GM12864 (cell line): ENCODE measurements around the gene AGT.

ENCODE experiments used
- DNase-seq: peaks from one replicate; pipeline ENCODE4 v3.0.0-alpha.2; 2011; ENCODE audit warnings: low read depth
- H3K4me3 ChIP-seq: 2 replicates; pipeline ENCODE4 v1.5.1; 2011; ENCODE audit warnings: mild to moderate bottlenecking, low read depth, low read length, control low read depth
- CTCF ChIP-seq: IDR thresholded peaks from 2 replicates; pipeline ENCODE4 v1.5.1; 2011; ENCODE audit warnings: low read depth, mild to moderate bottlenecking, moderate library complexity, low read length, control low read depth, inconsistent platforms; ENCODE audit errors: missing control alignments

Gene AGT

DNA sequence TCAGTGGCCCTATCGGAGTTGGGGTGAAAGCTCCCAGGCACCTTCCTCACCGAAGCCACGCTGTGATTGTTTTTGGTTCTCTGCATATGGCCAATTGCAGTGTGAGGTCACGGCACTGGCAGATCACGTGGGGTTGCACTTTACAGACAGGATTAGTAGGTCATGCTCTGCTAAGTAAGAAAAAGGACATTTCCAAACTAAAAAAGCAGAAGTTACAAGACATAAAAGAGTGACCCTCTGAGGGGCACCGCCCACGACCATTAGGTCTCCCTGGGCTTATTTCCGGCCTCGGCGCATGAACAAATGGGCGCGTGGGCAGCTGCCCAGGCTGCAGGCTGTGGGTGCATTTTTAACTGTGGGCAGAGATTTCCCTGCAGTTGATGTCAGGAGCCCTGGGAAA is 35.2 kb upstream of the AGT start:
- H3K4me3 ChIP-seq, result no peak overlapping the region
- no peak for TF ChIP-seq CTCF
- no peak for DNase-seq

DNA sequence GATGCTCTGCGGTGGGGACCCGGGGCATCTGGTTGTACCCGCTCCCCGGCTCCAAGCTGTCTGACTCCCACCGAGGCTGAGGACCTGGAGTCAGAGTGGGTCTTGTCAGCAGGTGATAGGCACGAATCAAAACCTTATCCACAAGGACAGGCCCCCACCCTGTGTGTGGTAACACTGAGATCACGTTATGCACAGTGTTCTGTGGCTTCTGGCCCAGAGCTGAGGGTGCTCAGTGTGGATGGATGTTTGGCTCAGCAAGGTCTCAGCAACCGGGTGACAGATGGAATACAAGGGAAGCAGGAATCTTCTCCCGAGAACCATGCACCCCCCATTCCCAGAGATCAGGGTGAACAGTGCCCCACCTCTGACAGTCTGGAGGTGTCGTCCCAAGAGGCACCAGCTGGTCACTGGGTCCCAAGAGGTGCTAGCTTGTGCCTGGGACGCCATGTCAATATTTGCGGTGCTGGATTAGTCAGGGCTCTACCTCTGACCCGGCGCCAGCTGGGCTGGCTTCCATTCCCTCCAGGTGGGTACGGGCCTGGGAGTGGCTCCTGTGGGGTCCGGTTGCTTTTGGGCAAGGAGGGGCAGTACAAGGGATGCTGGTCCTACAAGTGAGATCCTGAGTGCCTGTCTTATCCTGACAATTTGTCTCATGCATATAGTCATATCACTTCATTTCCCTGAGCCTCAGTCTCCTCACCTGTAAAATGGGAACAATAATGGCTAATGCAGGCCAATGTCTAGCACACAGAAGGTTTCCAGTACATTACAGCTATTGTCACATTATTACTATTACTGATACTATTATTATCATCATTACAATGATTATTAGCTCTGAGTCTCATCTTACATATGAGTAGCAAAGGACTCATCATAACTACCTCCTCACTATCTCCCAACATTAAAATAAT is 34.2 kb upstream of the AGT start:
- H3K4me3 ChIP-seq, result no peak overlapping the region
- TF ChIP-seq CTCF, result no peak
- DNase-seq, result no peak

DNA sequence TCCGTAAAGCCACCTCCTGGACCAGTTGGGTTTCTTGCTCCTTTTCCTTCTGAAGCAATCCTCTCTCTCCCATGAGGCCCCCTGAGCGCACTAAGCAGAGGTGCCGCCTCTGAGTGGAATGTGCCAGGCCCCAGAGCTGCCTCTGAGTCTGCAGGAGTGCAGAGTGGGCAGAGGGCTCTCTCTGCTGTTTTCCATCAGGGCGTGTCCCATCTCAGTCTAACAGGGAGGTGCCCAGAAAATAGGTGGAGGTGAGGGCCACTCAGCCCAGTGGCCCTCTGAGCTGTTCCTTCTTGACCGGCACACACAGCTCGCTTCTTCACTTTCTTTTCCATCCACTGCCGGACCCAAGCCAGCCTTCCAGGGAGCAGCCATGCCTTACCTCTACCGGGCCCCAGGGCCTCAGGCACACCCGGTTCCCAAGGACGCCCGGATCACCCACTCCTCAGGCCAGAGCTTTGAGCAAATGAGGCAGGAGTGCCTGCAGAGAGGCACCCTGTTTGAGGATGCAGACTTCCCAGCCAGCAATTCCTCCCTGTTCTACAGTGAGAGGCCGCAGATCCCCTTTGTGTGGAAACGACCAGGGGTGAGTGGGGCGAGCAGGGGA is 33.3 kb upstream of the AGT start, which contains the start of gene CAPN9:
Gene CAPN9 (plus strand): TSS at position 262 of the 604 bp plus-strand sequence. CDS start 109 bp downstream, at position 371.
- DNase-seq, result no peak
- no peak within 1 kb of the TSS for H3K4me3 ChIP-seq
- TF ChIP-seq CTCF, result no peak

- no peak overlapping the region for H3K4me3 ChIP-seq
- DNase-seq, result no peak
- no peak for TF ChIP-seq CTCF
Measured at GRCh38 chr1:230746617-230747016, 32.7 kb upstream of the AGT start.

DNA sequence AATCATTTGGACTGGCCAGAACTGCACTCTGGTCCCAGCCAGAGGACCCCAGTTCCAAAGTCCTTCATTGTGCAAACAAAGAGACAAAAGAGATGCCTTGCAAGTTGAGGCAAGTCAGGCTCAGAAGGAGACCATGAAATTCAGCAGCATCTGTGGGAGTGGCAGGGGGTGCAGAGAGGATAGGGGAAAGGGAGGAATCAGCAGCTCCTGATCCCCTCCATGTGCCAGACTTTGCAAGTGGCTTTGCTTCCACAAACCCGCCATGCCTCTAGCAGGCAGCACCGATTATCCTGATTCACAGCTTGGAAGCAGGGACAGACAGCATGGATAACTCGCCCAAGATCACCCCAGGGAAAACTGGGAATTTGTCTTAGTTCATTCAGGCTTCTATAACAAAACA is 31.1 kb upstream of the AGT start:
- H3K4me3 ChIP-seq, result no peak overlapping the region
- TF ChIP-seq CTCF, result no peak
- no peak for DNase-seq

DNA sequence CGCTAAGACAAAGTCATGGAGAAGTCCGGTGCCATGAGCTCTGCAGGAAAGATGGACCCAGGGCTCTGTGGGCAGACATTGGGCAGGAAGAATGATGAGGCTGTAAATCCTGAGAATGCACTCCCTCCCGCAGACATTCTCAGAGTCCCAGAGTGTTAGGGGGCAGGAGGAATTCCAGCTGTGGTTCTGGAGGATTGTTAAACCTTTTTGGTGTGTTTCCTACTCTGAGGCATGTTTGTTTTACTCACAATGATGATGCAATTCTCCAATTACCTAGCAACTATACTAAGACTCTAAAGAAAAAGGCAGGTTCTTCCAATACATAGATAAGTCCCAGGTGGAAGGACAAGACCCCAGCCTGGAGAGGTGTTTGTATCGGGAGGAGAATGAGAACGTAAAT is 30.5 kb upstream of the AGT start:
- no peak for DNase-seq
- TF ChIP-seq CTCF, result no peak
- no peak overlapping the region for H3K4me3 ChIP-seq
